Measurements from ENCODE around the gene B3GNT2.
"Not testable (repeated sequence)": the region's sequence is repeated elsewhere in the genome, so short reads cannot be mapped to it uniquely, and the experiment has no call there.

The B3GNT2 gene

DNA sequence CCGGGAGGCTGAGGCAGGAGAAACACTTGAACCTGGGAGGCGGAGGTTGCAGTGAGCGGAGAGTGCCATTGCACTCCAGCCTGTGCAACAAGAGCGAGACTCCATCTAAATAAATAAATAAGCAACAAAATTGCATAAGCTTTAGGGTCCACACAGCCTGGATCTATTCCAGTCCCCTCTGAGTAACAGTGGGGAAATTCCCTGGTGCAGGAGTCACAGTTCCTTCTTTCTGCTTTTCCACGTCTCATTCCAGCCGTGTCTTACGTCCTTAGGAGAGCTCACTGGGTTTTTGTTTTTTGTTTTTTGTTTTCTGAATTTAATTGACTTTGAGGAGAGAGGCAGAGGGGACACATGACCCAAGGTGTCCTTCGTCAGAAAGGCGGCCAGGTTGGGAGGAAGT, 44.6 kb downstream of the B3GNT2 start:
- no peak for DNase-seq

GRCh38 chr2:62243983-62244382, 48.1 kb downstream of the B3GNT2 start:
- no peak for DNase-seq

DNA sequence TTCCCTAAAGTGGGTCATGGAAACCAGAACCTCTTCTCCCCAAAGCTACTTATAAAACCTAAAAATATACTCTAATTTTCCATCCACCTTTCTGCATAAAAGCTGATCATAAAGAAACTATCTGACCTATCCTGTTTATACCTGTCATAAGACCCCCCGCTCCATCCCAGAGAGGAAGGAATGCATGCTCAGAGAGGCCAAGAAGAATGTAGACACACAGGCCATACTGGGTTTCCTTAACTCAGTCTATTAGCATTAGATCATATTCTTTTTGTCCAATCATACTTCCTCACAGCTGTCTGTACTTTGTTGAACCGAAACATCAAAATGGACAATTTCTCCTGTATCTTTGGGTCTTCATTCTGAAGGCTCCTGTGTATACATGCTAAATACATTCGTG, 52.3 kb downstream of the B3GNT2 start:
- no peak for DNase-seq

DNA sequence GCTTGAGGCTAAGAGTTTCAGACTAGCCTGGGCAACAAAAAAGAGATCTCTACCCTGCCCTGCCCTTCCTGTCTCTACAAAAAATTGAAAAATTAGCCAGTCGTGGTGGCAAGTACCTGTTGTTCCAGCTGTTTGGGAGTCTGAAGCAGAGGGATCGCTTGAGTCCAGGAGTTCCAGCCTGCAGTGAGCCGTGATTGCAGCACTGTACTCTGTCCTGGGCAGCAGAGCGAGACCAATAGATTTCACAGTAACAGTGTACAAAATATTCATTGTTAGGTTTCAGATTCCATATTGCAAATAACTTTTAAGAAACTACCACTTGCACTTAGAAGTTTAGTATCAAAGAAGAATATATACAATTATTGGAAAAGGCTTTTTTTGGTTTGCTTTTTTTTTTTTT, 54.3 kb downstream of the B3GNT2 start:
- no peak for DNase-seq

GRCh38 chr2:62254424-62255266, 58.7 kb downstream of the B3GNT2 start:
- DNase-seq: no peak

DNA sequence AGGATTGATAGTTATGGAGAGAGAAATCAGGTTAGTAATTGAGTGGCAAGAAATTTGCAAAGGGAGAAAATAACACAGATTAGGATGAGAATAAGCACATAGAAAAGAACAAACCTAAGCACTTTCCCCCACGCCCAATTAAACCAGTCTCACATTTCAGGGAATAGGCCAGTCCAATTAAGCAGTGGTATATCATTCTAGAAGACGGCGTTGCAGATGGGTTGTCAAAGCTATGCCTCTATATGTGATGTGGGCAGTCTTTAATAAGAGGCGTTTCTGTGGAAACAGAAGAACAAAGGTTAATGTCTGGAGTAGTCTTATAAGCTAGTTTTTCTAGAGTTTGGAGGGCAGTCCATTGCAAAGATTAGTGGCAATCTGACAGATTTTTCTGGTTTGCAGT, 61.6 kb downstream of the B3GNT2 start:
- DNase-seq: no peak

DNA sequence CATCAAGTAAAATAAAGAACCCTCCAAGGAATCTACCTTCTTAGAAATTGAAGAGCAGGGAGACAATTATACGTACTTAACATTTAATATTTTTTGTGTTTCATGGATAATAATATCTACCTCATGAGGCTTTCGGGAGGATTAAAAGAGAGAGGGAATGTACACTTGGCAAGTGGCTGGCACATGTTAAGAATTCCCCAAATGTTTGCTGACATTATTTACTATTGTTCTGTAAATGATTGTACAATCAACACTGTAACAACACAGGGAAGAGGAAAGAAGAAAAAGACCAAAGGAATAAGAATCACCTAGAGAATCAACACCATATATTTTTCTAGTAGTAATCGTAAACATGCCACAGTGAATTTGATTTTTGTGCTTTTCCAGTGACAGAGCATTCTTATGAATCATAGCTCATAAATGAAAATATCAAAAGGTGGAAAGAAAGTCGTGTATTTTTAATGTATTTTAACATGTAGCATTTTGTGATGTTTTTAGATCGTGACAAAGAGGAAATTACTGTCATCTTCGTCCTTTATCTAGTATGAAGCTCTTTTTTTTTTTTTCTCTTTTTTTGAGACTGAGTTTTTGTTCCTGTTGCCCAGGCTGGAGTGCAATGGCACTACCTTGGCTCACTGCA, 67.3 kb downstream of the B3GNT2 start:
- no peak for DNase-seq

- DNase-seq: no peak
These were observed 68.3 kb downstream of the B3GNT2 start for GRCh38 chr2:62264186-62264585.

DNA sequence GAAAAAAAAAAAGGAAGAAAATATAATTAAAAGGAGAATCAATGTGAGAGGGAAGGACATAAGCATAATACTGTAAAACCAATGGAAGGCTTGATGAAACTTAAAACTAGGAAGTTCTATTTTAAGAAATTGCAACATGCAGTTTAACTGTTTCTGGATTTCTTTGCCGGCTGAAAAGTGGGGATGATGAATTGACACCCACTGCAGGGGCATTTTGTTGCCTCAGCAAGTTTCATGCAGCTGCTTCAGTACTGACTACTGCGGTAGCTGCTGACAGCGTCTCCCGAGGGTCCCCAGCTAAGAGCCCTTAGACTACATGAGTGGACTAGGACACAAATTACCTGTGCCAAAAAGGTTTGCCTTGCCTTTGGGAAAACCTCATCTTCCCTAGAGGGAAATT, 69.2 kb downstream of the B3GNT2 start:
- DNase-seq: no peak

- DNase-seq: peak; percentile 72
These were observed 70.6 kb downstream of the B3GNT2 start for GRCh38 chr2:62266433-62267038.

DNA sequence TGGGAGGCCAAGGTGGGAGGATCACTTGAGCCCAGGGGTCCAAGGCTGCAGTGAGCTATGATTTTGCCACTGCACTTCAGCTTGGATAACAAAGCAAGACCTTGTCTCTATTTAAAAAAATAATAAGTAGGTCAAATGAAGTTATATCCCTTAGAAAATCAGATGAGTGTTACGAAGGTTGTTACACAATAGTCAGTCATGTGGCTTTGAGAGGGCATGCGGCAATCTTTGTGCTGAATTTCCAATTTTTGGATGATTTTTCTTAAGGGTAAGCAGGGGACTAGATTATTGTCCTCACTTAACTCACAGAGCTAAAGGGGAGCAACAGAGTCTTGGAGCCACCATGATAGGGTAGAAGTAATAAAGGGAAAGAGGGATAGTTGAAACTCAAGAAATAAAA, 71.8 kb downstream of the B3GNT2 start:
- no peak for DNase-seq

- DNase-seq: not testable (repeated sequence)
These were observed 72.8 kb downstream of the B3GNT2 start for GRCh38 chr2:62268681-62269188.

- DNase-seq: no peak
These were observed 74.8 kb downstream of the B3GNT2 start for GRCh38 chr2:62270728-62271127.
